GM18867 (cell line): ENCODE results near the gene ANKZF1.

Source experiments
- ATAC-seq: cut with Tn5 transposase; IDR thresholded peaks from one replicate; pipeline ENCODE4 v1.9.1; 2021; ENCODE audit warnings: mild to moderate bottlenecking, moderate library complexity; ENCODE audit not compliant: unreplicated experiment

ANKZF1 gene

DNA sequence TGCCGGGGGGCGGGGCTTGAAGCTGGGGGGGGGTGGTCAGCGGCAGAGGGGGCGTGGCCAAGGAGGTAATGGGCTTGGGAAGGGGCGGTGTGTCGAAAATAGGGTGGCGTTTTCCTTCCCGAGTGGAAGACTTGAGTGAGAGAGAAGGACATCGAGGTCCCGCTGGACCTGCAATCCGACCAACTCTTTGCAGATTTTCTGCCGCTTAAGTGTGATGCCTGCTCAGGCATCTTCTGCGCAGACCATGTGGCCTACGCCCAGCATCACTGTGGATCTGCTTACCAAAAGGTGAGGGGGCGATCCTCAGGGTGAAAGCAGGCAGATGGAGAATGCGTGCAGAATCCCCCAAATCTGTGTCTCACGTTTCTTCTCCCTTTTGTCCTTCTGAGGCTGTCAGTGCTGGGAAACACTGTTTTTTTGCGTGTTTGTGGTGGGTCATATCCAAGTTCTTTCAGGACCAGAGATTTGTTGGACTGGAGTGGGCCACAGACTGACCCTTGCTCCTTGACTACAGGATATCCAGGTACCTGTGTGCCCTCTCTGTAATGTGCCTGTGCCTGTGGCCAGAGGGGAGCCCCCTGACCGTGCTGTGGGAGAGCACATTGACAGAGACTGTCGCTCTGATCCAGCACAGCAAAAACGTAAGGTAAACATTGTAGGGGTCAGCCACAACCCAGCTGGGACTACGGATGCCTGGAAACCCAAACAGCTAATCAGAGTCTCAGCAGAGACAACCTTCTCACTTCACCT lies 22.3 kb upstream of the ANKZF1 start:
- ATAC-seq, result no peak

DNA sequence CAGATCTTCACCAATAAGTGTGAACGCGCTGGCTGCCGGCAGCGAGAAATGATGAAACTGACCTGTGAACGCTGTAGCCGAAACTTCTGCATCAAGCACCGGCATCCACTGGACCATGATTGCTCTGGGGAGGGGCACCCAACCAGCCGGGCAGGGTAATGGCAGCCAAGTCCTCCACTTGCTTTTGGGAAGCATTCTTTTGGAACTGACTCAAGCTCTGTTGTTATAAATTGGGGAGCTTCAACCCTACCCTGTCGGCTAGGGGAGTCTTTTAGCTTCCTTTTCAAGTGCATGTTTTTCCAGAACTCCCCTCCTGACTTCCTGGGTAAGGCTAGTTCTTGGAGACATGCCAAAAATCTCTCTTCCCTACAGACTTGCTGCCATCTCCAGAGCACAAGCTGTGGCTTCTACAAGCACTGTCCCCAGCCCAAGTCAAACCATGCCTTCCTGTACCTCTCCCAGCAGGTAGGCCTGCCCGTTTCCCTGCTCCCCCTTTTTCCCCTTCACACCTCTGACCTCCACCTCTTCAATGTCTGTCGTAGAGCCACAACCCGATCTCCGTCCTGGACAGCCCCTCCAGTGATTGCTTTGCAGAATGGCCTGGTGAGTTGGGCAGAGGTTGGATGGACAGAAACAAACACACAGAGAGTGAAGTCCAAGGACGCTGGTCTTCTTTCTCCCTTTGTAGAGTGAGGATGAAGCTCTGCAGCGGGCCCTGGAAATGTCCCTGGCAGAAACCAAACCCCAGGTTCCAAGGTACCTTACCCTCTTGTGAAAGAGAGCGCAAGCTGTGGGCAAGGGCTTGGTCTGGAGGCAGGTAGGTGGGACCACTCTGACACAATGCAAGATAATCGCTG lies 21.5 kb upstream of the ANKZF1 start:
- ATAC-seq, result no peak

DNA sequence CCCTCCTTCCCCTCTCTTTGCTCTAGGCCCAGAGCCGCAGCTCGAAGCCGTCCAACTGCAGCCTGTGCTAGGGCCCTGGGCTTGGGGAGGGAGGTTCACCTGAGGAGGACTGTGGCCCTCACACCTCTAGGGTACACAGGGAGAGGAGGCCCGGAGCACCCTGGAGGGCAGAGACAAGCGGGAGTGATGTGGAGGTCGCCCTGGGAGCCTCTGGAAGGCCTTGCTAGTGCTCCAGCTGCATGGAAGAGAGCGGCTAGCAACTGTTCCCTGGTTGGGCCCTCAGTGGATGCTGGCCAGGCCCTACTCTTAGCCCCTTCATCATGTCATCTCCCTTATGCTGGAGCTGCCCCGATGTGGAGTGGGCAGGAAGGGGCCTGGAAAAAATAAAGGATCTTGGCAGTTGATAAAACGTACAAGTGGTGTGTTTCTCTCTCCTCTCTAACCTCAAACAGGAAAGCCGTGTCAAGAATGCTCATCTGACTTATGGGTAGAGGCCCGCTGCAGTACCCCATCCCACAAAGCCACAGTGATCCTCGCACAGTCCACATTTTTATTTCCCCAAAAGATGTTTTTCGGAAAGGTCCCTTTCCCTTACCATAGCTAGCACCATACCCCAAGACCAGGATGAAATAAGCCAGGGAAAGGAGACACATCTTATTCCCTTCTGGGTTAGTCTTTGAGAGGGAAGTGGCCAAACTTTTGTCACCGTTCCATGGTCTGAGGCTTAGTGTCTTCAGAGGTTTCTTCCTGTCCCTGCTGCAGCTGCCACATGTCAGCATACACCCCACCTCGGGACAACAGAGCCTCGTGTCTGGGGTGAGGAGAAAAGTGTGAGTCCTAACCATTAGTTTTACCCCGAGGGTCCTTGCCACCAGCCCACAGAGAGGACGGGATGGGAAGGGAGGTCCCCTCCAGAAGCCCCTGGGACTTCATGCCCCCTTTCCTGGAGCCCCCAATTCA lies 20.1 kb upstream of the ANKZF1 start:
- no peak for ATAC-seq

DNA sequence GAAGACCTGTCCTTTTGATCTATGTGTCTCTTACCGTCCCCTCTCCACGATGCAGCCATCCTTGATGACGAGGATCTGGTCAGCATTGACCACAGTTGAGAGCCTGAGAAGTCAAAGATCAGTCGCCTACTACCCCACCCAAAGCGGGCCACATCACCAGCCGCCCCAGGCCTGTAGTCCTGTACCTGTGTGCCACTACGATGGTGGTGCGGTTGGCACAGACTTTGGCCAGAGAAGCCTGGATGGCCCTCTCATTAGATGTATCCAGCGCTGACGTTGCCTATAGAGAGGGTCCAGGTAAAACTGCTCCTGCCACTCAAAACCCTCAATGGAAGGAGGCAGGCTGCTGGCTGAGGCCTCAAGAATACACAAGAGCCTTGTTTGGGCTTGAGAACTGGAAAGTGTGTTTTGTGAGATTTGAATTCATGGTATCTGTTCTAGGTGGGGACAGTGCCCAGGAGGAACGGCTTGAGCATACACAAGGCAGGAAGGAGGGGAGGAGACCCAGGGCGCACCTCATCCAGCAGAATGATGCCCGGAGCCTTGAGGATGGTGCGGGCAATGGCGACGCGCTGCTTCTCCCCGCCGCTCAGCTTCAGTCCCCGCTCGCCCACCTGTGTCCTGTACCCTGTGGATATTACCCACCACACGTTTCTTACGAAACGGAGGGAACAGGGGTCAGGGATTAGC lies 19.3 kb upstream of the ANKZF1 start:
- ATAC-seq, result no peak

DNA sequence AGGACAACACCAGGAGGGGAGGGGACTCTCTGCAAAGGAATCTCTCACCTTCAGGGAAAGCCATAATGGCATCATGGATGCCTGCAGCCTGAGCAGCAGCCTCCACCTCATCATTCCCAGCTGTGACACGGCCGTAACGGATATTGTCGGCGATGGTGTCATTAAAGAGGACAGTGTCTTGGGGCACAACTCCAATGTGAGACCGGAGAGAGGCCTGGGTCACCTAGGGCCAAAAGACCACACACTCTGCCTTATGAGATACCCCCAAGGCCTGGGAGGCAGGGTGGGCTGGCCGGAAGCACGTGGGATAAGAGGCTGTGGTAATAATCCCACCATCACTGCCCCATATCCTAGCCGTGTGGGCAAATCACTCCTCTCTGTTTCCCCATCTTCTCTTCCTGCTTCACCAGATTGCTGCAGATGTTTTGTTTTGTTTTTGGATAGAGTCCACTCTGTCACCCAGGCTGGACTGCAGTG lies 18.7 kb upstream of the ANKZF1 start:
- no peak for ATAC-seq

DNA sequence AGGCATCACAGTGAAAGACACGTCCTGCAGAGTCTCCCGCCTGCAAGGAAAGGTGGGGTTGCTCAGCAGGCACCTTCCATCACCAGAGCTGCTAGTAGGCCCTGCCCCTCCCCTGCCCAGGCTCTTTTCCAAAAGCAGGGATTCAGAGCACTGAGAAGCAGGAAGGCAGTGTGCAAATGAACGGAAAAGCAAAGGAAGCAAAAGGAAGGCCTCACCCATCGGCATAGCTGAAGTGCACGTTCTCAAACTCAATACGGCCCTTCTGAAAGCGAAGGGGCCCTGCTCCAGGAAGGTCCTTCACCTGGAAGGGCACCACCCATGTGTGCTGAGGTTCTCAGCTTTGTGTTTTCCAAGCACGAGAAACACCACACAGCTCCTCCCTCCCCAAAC lies 16.6 kb upstream of the ANKZF1 start:
- no peak for ATAC-seq

DNA sequence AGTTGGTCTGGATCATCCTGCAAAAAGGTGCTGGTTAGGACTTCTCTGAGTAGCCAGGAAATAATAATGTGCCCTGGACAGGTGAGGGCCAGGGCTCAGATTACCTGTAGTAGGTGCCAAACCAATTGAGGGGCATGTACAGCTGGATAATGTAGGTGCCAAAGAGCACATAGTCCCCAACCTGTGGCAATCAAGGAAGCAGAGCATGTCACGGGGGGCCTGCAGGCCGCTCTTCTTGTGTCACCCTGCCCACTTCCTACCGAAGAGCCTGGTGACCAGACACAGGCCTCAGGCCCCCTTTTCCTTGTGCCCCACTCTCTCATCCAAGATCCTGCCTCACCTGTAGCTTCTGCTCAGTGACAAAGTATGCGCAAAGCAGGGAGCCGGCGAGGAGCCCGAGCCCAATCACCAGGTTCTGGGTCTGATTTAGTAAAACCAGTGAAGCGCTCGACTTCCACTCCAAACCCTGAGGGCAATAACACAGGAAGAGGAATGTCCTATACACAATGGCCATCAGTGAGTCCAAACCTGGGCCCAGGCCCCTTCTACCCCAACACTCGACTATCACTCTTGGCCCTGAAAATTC lies 16.0 kb upstream of the ANKZF1 start:
- ATAC-seq, result no peak

DNA sequence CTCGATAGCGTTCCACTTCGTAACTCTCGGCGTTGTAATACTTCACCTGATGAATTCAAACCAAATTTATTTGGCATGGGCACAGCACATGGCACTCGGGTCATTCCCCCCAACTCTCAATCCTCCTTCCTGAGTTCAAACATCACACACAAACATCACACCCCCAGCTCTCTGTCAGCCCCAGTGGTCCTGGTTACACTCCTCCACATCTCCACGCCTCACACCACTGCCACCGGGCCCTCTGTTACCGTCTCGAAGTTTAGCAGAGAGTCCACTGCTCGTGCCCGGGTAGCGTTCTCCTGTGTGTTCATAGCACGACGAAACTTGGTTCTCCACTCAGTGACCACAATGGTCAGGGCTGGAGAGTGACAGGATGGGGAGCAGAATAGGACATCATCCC lies 15.5 kb upstream of the ANKZF1 start:
- no peak for ATAC-seq

DNA sequence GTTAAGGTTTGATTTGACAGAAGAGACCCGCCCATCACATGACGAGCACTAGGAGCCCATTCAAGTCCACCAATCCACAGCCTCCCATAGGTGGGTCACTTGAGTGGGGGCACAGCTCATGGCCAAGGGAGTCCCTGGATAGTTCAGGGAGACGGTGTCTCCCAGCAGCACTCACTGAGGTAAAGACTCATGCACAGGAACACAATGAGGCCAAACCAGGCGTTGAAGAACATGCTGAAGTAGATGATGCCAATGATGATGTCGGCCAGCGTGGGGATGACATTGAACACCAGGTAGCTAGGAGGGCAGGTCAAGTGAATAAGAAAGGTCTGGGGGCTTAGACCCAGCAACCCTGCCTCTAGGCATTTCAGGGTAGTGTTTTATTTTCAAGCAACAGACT lies 14.8 kb upstream of the ANKZF1 start:
- ATAC-seq, result no peak

DNA sequence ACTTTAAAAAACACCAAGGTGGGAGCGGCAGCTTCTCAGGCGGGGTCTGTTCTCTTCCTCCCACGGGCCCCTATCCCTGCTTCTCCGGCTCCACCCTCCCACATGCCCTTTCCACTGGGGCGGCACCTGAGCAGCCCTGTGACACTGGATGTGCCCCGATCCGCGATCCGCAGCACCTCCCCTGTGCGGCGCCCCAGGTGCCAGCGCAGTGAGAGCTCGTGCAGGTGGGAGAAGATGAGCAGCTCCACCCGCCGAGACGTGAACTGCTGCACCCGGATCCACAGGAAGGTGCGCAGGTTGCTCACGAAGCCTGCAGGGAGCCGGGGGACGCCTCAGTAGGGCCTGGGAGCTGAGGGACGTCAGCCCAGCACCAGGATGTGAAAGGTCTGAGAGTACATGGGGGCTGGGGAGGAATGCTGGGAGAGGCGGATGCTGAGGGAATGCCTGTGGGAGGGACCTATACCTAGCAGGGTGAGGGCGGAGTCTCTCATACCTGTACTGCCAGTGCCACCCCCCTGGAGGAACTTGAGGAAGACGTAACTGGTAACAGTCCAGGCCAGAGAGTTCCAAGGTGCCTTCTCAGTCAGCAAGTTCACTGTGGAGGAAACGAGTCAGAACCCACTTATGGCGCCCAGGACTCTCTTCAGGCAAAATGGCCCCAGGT lies 13.6 kb upstream of the ANKZF1 start:
- ATAC-seq, result no peak

DNA sequence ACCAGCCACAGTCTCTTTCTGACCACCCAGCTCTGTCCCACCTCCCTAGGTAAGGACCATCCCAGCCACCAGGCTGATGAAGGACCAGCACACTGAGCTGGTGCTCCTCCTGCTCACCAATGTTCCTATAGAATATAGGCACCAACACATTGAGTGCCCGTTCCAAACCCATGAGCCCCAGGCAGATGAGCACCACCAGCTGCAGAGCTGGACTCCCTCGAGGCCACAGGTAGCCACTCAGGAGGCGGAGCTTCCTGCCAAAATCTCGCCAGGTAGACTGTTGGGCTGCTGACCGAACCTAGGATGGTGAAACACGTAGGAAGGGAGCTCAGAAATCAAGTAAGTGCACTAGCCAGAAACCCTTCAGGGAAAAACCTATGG lies 13.1 kb upstream of the ANKZF1 start:
- no peak for ATAC-seq

DNA sequence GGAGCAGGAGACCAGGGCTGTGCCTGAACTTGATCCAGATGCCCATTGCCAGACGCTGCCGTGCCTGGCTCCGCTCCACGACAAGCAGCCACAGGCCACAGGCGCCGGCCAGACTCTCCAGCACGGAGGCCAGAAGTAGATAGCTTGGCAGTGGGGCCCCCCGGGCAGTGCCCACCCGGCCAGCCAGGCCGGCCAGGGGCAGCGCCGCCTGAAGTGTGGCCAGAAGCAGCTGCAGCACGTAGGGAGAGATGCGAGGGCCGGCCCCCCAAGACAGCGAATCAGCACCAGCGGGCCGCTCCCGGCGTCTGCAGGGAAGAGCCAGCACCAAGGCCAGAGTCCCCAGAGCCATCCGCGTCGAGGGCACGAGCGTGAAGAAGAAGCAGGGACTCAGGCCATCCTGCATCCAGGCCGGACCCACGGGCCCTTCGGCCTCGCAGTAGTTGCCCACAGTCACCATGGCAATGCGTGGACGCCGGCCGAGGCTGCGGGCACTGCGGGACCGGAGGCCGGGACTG lies 11.3 kb upstream of the ANKZF1 start:
- ATAC-seq, result peak; percentile 27

DNA sequence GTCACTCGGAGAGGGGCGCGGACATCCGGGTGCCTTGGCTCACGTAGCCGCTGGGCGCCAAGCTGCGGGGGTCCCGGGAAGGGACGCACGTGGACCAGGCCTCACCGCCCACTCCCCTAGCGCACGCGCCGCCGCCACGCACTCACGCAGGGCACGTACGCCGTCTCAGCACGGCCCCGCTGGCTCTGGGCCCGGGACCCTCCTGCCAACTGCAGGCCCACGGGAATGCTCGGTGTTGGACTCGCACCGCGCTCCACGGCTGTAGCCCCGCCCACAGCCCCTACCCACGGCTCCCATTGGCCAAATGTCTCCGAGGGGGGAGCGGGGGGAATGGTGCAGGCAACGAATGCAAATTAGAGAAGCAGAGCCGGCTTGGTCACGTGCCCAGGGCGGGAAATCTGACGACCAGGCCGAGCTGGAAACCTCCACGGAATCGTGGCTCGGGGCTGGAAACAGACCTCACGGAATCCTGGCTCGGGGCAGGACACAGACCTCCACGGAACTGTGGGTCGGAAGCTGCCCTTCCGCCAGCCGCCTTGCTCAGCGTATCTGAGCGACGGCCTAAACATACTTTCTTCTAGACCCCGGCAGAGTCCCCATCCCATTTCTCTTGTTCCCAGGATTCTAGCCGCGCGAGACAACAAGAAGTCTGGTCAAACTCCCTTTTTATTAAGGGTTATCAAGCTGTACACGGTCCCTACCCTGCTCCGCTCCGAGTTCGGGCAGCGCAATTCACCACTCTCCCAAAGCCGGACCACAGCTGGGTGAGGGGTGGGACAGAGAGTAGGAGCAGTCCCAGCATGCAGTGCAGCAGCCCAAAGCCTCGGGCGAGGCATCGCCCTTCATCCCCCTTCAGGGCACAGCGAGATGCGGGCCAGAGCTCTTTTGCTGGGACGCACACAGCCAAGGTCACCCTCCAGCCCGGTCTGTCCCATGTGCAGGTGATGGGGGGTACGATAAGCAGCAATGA lies 10.6 kb upstream of the ANKZF1 start, which contains the start of gene ABCB6:
TSS of gene ABCB6 (minus strand) at position 227 of the 970 bp plus-strand sequence. CDS start 285 bp downstream, outside the sequence.
- ATAC-seq, result peak; percentile 77

DNA sequence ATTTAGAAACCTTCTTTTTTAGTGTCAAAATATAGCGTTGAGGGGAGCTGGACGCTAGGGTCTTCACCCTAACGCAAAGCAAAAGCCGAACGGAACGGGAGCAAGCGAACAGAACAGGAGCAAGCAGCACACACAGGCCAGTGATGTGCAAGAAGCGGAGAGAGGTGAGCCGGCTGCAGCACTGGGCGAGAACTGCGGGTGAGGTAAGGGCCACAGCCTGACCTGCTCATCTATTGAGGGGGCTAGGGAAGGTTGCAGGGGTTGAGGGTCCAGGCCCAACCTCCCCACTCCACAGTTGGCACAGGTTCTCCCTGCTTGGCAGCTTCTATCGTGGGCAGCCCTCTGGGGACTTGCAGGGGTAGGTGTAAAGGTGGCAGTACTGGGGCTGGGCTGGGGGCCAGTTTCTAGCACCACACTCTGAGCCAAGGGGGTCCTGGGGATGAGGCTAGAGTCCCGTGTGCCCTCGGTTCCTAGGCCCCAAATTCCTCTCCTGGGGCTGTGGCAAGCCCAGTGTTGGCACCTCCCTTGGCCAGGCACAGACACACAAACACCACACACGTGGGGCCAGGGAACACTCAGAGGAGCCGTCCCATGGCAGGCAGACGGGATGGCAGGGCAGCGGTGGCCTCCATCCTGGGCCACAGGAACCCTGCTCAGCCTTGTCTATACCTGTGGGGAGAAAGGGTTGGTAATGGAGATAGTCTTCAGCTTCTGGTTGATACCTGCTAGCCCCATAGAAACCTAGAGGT lies 9.6 kb upstream of the ANKZF1 start:
- ATAC-seq, result no peak

DNA sequence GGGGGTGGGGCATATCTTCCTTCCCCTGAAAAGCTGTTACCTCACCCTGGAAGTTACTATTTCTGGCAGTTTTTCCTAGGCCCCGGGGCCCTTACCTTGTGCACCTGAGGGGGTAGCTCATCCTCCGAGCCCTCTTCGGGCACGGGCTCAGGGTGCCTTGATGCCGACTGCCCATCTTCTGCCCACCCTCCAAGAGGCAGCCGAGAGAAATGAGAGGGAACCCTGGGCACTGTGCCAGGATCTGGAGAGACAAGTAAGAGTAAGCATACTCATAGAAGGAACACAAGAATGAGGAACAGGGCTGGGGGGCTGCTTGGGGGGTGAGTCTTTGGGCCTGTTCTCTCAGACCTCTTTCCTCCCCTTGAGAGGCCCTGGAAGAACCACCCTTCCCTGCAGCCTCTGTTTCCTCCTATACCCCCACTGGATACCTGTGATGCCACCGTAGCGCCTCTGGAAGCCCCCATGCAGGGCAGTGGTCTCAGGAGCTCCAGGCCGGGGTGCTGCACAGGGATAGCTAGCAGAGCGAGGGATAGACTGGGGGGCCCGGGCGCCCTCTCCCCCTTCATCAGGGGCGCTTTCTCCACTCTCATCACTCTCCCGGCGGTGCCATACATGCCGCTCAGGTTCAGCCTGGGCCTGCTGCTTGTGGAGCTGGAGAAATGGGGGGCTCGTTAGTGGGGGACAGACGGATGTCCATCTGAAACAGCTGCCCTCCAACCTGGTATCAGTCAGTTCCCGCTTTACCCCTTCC lies 8.8 kb upstream of the ANKZF1 start:
- no peak for ATAC-seq

DNA sequence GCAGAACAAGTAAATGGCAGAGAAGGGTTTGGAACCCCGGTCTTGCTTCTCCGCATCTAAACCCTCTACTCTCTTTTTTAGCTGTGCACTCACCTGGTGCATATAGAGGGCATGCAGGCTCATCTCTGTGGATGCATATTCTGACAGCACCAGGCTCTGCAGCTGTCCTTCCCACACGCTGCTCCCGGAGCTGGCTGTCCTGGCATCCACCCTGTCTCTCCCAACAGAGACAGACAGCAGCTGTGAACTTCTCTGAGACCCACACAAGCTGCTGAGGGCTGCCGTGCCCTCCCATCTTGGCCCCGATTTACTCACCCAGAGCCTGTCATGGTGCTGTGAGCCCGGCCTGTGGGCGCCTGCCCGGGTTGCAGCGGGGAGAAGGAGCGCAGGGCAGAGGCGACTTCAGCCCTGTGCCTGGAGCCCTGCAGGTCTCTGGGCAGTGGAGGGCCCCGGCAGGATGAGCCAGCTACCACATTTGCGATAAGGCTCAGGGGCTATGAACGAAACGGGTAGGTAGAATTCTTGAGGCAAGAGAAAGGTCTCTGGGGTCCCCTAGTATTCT lies 7.6 kb upstream of the ANKZF1 start:
- no peak for ATAC-seq
